Brain microvascular endothelial cell (primary cell): ENCODE measurements around the gene PRADC1.

ENCODE experiments used
- DNase-seq: peaks from one replicate; pipeline ENCODE4 v3.0.0-alpha.2; 2020
- H3K27ac ChIP-seq: fragments of 250-450 bp; sonication (Bioruptor Pico); 2 replicates; pipeline ENCODE4 v1.5.1; 2020; ENCODE audit warnings: mild to moderate bottlenecking, moderate library complexity
- H3K27me3 ChIP-seq: fragments of 250-450 bp; sonication (Bioruptor Pico); replicated peaks from 2 replicates; pipeline ENCODE4 v1.5.1; 2020; ENCODE audit warnings: mild to moderate bottlenecking
- H3K36me3 ChIP-seq: fragments of 250-450 bp; sonication (Bioruptor Pico); replicated peaks from 2 replicates; pipeline ENCODE4 v1.5.1; 2020; ENCODE audit warnings: mild to moderate bottlenecking
- H3K4me3 ChIP-seq: 2 replicates; pipeline ENCODE4 v1.5.1; 2011; ENCODE audit warnings: low read depth, mild to moderate bottlenecking, control low read depth, low read length, moderate library complexity
- CTCF ChIP-seq: IDR thresholded peaks from 2 replicates; pipeline ENCODE4 v1.5.1; 2011; ENCODE audit warnings: low read depth, mild to moderate bottlenecking, moderate library complexity, low read length, control low read depth, inconsistent platforms; ENCODE audit errors: missing control alignments
- in situ Hi-C: cut with HindIII; loops from 2 replicates; pipeline ENCODE4 v1.10.0; 2017; ENCODE audit warnings: low sequenced_read_pairs, low pct_ligation_motif_present

PRADC1 gene

GRCh38 chr2:73259704-73260337 is 26.8 kb upstream of the PRADC1 start:
- DNase-seq = no peak
- in situ Hi-C loops = no loop called here
- Histone ChIP-seq H3K36me3 (no peaks in the 10 kb centered on the region), H3K27ac (no peak overlapping the region), H3K4me3 (no peak overlapping the region), H3K27me3 (no peaks in the 10 kb centered on the region)
- no peak for TF ChIP-seq CTCF

- TF ChIP-seq CTCF = no peak
- DNase-seq = no peak
- Histone ChIP-seq H3K4me3 (no peak overlapping the region), H3K27ac (no peak overlapping the region), H3K36me3 (peaks cover under 1% of the 10 kb centered on the region), H3K27me3 (no peaks in the 10 kb centered on the region)
- in situ Hi-C loops = no loop called here
These were observed 26.2 kb upstream of the PRADC1 start for GRCh38 chr2:73259276-73259675.

GRCh38 chr2:73258913-73259215 is 25.8 kb upstream of the PRADC1 start:
- no peak overlapping the region for H3K4me3 ChIP-seq
- in situ Hi-C loops = no loop called here
- no peak for DNase-seq
- no peak for TF ChIP-seq CTCF
- H3K36me3 ChIP-seq = peaks cover 4% of the 10 kb centered on the region
- no peak overlapping the region for H3K27ac ChIP-seq
- no peaks in the 10 kb centered on the region for H3K27me3 ChIP-seq

- Histone ChIP-seq H3K27ac (no peak overlapping the region), H3K36me3 (peaks cover 10% of the 10 kb centered on the region), H3K27me3 (no peaks in the 10 kb centered on the region), H3K4me3 (no peak overlapping the region)
- no peak for DNase-seq
- in situ Hi-C loops = no loop called here
- no peak for TF ChIP-seq CTCF
These were observed 25.3 kb upstream of the PRADC1 start for GRCh38 chr2:73258186-73258912.

- H3K4me3 ChIP-seq = no peak overlapping the region
- H3K27me3 ChIP-seq = no peaks in the 10 kb centered on the region
- in situ Hi-C loops = no loop called here
- H3K27ac ChIP-seq = no peak overlapping the region
- peaks cover 16% of the 10 kb centered on the region for H3K36me3 ChIP-seq
- TF ChIP-seq CTCF = no peak
- no peak for DNase-seq
These were observed 24.5 kb upstream of the PRADC1 start for GRCh38 chr2:73257425-73258125.
